IPS-NIHi7 (cell line): ENCODE data around the gene IL21R.
"Not testable (repeated sequence)": the region's sequence is repeated elsewhere in the genome, so short reads cannot be mapped to it uniquely, and the experiment has no call there.

Source experiments
- DNase-seq: peaks from one replicate; pipeline ENCODE4 v3.0.0; 2012; ENCODE audit warnings: mixed read lengths; ENCODE audit errors: extremely low spot score

IL21R gene

DNA sequence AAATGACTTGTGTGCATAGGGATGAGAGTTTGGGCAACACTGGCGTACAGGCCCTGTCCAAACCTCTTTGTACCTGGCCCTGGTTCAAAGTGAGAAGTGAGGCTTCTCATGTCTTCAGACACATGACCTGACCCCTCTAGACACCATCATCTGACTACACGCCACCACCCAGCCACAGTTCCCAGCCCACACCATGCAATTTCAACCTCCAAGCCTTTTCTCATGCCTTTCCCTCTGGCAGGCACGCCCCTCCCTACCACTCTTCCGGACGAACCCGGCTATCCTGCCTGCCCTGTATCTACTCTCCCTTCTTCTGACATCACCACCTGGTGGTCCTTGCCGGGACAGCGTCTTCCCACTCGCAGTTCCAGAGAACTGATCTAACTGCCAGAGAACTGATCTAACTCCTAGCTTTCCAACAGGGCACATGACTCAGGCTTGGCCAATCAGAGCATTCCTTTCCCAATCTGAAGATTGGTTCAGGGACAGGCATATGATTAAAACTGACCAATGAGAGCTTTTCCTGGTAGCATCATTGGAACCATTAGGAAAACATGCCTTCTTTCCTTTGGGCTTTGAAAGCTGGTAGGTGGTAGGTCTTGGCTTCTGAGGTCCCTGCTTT lies 27.1 kb upstream of the IL21R start:
- peak; percentile 97 for DNase-seq

DNA sequence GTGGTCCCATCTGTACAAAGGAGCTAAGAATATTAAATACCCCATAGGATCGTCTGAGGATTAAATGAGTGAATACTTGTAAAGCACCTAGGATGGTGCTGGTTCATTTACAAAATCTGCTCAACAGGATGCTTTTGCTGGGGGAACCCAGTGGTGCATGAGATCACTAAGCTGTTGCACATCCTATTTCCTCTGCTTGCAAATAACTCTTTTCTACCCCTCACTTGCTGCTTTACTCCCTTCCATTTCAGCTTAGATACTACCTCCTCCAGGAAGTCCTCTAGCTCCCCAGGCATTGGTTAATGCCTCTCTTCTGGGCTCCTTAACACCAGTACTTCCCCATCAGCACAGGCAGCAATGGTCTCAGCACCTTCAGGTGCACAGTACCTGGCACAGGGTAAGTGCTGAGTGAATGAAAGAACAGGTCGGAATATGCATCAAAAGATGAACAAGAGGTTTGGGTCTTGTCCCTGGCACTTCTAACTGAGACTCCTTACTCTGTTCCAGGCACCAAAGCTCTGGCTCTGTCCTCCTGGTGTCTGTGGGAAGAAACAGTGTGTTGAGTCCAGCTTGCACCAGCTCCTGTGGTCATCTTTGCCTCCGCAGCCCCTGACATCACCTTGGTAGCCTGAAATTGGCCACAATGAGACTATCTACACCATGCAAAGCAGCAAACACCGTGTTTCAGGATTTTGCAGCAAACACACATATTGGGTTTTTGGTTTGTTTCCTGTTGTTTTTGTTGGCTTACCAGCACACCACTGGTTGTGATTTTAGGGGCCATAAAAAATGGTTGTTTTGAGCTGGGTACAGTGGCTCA lies 24.1 kb upstream of the IL21R start:
- DNase-seq: no peak

DNA sequence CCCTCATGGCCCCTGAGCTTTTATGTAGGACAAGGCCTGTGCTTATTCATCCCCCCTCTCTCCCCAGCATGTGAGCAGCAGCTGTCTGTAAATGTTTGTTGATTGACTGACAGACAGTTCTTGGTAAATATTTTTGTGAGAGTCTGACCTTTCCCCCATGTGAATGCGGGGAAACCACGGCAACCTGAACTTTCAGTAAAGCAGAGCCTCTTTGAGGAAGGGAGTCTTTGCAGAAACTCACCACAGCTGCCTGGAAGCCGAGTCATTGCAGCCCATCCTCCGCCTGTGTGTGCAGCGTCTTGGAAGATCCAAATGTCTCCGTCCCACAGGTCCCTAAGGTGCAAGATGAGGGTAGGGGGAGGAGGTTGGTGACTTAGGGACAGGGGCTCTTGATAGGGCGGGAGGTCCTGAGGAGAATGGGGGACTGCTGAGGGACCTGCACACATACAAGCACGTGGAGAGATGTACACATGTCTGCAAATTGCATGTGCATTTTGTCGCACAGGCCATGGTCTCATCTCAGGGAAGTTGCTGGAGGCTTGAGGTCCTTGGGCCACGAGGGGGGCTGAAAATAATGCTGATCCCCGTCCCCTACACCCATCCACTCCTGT lies 23.0 kb upstream of the IL21R start:
- no peak for DNase-seq

DNA sequence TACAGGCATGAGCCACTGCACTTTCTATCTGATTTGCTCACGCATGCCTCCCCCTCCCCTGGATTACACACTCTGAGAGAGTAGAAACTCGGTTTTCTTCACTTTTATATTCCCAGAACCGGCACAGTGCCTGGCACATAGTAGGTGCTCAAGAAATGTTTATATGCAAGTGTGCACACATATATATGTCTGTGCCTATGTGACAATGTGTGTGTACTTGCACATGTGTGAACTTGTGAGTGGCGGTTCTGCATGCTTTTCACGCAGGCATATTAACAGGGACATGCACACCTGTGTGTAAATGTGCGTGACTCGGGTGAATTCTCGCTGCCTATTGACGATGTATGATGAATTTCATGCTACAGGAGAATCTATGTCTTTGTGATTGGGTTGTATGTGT lies 22.1 kb upstream of the IL21R start:
- no peak for DNase-seq

DNA sequence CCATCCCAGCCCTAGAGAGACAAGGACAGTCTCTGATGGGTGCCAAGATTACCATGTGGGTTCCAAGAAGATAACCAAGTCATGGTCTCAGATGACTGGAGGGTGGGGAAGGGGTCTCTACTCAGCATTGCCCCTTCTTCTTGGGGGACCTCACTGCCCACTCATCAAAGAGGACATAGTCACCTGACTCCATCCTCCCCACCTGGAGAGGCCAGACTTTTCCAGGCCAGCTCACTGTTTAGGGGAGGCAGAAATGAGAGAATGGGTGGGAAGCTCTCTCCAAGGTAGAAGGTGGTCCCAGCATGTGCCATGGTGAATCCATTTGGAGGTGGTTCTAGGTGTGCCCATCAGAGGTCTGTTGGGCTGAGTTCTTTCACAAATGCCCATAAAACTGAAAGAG lies 20.7 kb upstream of the IL21R start:
- no peak for DNase-seq

DNA sequence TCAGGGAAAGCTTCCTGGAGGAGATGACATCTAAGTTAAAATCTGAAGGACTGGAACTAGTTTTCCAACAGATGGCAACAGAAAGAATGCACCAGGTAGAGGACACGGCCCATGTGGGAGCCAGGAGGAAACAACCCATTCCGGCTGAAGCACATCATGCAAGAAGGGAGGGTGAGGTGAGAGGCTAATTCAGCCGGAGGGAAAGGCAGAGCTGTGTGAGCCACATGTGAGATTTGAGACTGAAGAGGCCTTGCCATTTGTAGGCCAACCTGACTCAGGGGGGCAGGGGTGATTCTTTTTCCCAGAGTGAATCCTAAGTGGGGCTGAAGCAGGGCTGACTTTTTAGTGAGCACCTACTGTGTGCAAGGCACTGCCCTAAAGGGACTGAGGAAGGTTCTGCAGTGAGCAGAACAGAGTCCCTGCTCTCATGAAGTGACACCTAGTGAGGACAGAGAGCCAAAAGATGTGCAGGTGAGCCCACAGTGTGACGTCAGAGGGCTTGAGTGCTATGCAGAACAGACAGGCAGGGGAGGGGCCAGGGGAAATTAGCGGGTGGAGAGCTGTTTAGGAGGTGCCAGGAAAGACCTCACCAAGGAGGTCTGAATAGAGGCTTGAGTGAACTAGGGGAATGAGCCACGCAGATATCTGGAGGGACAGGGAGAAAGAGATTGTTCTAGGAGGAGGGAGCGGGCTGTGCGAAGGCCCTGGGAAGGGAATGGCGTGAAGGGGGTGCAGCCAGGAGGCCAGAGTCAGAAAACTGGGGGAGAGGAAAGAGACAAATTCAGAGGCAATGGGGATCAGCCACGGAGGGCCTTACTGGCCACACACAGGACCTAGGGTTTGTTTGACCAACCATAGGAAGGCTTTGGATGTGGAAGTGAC lies 19.8 kb upstream of the IL21R start:
- no peak for DNase-seq

DNA sequence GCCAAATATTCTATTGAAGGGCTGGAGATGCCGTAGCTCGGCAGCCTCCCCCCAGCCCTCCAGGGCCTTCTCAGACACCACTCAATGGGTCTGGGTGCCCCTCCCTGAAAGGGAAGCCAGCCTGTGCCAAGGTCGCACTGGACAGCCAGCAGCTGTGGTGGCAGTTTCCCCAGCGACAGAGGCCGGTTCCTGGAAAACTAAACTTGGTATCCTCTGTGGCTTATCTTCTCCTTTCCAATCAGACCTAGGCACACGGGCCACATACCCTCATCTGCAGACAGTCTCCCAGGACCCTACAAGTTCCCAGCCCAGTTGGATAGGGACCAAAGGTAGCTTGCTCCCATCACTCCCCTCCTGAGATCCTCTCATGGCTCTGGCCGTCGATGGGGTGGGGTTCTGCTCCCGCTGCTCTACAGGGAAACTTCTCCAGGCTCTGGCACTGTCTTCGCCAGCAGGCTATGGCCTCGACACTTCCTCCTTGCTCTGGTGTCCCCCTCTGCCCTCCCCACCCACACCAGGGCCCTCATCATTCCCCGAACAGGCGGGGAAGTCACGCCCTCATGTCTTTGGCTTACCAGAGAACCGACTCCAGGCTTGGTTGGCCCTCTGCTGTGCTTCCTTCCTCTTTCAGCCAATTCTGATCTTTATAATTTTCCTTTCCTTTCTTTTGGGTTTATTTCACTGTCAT lies 18.3 kb upstream of the IL21R start:
- DNase-seq: no peak

DNA sequence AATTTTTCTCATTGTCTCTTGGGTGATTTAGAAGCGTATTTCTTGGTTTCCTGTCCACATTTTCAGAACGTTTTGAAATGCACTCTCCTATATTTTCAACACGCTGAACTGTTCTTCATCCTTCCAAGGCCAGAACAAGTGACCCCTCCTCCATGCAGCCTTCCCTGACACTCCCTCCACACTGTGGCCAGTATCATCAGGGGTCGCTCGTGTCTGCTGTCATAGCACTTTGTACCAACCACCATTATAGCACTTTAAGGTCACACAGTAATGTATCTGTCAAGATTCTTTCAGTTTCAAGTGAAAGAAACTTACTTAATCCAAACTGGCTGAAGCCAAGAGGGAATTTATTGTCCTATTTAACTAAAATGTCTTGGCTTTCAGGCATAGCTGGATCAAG lies 17.5 kb upstream of the IL21R start:
- DNase-seq: no peak

DNA sequence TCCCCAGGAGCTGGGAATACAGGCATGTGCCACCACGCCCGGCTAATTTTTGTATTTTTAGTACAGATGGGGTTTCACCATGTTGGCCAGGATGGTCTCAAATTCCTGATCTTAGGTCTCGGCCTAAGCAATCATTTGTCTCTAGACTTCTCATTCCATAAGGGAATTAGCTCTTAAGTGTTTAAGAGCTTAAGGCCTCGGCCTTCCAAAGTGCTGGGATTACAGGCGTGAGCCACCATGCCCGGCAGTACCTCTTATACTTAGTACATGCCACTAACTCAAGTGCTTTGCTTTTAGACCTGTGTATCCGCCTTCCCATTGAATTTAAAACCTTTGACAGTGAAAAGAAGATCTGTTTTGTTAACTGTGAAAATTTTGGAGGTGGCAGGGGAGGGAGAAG lies 16.6 kb upstream of the IL21R start:
- no peak for DNase-seq

DNA sequence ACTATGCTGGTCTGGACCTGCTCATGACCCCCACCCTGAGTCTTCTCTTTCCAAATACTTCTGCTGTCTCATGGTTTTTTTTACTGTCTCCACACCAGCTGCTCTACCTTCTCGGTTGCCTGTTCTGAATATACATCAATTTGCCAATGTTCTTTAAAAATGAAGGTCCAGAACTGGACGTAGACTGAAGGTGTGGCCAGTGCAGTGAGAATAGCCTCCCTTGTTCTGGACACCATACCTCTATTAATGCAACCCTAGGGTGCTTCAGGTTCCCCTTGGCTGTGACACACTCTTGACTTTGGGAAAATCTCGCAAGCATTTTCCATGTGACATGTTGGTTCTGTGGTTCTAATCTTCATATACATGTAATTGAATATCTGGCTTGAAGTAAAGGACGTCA lies 15.3 kb upstream of the IL21R start:
- DNase-seq: no peak

DNA sequence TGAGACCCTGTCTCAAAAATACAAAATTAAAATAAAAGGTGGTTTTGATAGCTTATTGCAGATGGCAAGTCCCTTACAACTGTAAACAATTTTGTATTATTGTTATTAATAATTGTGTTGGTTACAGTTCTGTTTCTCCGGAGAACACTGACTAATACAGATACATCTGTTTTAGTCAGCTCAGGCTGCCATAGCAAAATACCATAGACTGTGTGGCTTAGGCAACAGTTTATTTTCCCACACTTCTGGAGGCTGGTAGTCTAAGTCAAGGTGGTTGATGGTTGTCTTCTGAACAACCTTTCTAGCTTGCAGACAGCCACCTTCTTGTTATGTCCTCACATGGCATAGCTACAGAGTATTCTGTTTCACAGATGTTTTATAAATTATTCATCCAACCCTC lies 14.2 kb upstream of the IL21R start:
- no peak for DNase-seq

DNA sequence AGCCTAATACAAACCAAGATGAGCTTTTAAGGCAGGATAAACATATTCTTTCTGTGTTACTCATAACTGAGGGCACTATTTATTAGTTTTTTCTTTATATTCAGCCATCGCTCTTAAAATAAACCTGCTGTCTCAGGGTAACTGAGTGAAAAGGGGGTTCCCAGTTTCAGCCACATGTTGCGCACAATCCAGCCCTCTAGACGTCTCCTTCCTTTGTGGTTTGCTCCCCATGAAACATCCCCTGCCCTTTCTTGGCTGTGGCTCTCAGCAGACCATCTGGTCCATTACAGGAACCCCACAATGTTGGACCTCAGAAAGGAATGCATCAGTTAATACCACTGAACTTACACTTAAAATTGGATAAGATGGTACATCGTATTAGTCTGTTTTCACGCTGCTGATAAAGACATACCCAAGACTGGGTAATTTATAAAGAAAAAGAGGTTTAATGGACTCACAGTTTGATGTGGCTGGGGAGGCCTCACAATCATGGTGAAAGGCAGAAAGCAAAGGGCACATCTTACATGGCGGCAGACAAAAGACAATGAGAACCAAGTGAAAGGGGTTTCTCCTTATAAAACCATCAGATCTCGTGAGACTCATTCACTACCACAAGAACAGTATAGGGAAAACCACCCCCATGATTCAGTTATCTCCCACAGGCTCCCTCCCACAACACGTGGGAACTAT lies 12.6 kb upstream of the IL21R start:
- no peak for DNase-seq

DNA sequence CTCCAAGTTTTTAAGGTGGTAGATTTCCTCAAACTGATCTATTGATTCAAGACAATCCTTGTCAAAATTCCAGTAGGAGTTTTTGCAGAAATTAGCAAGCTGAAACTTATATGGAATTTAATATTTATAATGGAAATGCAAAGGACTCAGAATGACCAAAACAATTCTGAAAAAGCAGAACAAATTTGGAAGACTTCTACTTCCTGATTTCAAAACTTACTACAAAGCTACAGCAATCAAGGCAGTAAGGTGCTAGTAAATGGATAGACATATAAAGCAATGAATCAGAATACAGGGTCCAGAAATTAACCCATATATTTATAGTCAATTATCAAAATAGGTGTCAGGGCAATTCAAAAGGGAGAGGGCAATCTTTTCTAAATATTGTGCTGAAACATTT lies 11.8 kb upstream of the IL21R start:
- DNase-seq: no peak

DNA sequence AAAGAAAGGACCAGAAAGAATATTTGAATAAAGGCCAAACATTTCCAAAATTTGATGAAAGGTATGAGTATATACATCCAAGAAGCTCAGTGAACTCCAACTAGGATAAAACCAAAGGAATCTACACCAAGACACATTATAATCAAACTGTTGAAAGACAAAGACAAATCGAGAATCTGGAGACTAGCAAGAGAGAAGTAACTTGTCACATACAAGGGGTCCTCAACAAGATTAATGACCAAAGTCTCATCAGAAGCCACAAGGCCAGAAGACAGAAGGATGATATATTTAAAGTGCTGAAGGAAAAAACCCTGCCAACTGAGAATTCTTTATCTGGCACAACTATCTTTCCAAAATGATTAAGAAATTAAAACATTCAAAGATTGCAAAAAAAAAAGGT lies 9.3 kb upstream of the IL21R start:
- no peak for DNase-seq

DNA sequence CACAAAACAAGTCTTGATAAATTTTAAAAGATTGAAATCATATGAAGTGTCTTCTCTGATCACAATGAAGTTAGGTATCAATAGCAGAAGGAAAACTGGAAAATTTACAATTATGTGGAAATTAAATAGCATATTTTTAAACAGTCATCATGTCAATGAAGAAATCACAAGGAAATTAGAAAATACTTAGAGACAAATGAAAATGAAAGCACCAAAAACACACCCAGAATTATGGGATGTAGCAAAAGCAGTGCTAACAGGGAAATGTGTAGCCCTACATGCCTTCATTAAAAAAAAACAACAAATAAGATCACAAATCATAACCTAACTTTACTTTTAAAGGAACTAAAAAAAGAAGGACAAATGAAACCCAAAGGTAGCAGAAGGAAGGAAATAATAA lies 7.5 kb upstream of the IL21R start:
- no peak for DNase-seq

DNA sequence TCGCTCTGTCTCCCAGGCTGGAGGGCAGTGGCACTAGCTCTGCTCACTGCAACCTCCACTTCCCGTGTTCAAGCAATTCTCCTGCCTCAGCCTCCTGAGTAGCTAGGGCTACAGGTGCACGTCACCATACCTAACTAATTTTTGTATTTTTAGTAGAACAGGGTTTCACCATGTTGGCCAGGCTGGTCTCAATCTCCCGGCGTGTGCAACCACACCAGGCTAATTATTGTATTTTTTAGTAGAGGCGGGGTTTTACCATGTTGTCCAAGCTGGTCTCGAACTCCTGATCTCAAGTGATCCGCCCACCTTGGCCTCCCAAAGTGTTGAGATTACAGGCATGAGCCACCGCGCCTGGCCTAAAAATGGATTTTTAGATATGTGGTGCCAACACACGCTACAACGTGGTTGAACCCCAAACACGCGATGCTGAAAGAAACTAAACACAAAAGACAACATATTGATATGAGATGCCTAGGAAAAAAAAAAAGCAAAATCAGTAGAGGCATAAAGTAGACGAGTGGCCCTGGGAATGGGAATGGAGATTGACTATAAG lies 3.6 kb upstream of the IL21R start:
- not testable (repeated sequence) for DNase-seq

DNA sequence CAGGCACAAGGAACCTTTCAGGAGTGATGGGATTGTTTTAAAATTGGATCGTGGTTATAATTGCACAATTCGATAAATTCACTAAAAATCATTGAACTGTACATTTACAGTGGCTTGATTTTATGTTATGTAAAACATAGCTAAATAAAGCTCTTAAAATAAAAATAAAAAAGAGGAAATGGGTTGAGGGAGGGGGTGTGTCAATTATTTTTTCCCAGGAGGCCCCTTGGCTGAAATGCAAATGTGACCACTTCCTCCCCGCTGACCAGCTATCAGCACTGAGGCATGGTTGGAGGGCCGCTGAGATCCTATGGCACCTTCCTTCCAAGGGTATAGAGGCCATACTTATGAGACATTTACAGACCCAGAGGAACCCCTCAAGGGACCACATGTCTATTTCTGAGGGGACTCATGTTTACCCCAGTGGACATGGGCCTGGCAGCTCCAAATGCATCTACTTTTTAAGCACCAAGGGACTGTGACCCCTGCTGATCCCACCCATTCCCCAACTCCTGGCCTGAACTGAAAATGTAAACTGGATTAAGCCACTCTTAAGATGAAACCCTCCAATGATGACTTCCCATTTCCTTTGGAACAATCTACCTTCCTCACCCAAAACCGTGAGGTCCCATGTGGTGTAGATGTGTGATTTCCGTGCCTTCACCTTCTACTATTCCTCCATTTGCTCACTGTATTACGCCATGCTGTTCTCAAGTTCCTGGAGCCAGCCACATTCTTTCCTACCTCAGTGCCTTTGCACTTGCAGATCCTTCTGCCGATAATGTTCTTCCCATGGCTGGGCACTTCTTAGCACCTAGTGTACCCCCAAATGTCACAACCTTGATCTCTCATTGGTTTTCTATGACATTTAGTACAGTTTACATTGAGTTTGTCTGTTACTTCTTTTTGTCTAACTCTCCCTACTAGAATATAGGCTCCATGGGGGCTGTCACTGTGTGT lies 2.8 kb upstream of the IL21R start:
- no peak for DNase-seq

DNA sequence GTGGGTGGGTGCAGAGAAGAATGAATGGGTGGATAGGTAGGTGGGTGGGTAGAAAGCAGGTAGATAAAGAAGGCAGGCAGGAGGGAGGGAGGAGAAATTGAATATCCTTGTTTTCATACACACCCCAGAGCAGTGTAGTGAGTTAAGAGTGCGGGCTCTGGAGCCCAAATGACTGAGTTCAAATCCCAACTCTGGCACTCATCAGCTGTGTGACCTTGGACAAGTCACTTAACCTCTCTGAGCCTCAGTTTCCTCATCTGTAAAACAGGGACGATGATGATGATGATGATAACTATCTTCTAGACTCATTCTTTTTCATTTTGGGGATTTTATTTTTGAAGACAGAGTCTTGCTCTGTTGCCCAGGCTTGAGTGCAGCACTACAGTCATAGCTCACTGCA lies 2.0 kb upstream of the IL21R start:
- no peak for DNase-seq
